K562 treated with DMSO at 1 percent for 12 hours (cell line): Measurements from ENCODE around the gene C3orf18. TPM values are rescaled to one million over a fixed set of nuclear protein-coding genes. Genes with fewer than 3 reads are reported as not detected.

Experiments
- total RNA-seq: library from RNA; unstranded; fragments of 300-600 nt; gene quantifications from 2 replicates; pipeline ENCODE4 v1.2.3, GENCODE V29; 2022; ENCODE audit not compliant: insufficient read depth

The C3orf18 gene
- total RNA-seq, result 2.4 and 3.0 TPM in 2 replicates

GRCh38 chr3:50567386-50568167, at the start of gene C3orf18:
C3orf18 (minus strand) TSS chr3:50567747; CDS start chr3:50565699, 2,048 bp downstream.

GRCh38 chr3:50611464-50612233, 44.1 kb upstream of the C3orf18 start, which contains the start of gene CISH:
CISH (minus strand) TSS chr3:50611774; CDS start chr3:50611650, 124 bp downstream.

GRCh38 chr3:50568947-50569749, 1.6 kb upstream of the C3orf18 start, which contains the start of gene HEMK1:
HEMK1 (plus strand) TSS chr3:50569522; CDS start chr3:50571105, 1,583 bp downstream.

Other genes starting within 250 kb of the C3orf18 start
- 13.7 and 15.2 TPM in 2 replicates for gene HYAL2, start 245.0 kb downstream of the C3orf18 start, total RNA-seq
- gene TUSC2, start 239.5 kb downstream of the C3orf18 start, total RNA-seq, result 37.5 and 40.3 TPM in 2 replicates
- gene RASSF1, start 226.9 kb downstream of the C3orf18 start, total RNA-seq, result 44.3 and 50.8 TPM in 2 replicates
- gene ZMYND10, start 222.0 kb downstream of the C3orf18 start, total RNA-seq, result 0.44 and 1.7 TPM in 2 replicates
- 22.0 and 25.3 TPM in 2 replicates for gene NPRL2, start 217.0 kb downstream of the C3orf18 start, total RNA-seq
- 11.0 and 11.3 TPM in 2 replicates for gene CYB561D2, start 216.9 kb downstream of the C3orf18 start, total RNA-seq
- 30.7 and 35.7 TPM in 2 replicates for gene TMEM115, start 208.2 kb downstream of the C3orf18 start, total RNA-seq
- 0.38 TPM in 1 of 2 replicates, not detected in the other for gene CACNA2D2, start 64.1 kb downstream of the C3orf18 start, total RNA-seq
- 12.7 and 13.1 TPM in 2 replicates for gene HEMK1, start 1.8 kb upstream of the C3orf18 start, total RNA-seq
- 108 and 162 TPM in 2 replicates for gene CISH, start 44.0 kb upstream of the C3orf18 start, total RNA-seq
- 29.8 and 38.0 TPM in 2 replicates for gene MAPKAPK3, start 49.4 kb upstream of the C3orf18 start, total RNA-seq
- gene DOCK3, start 107.2 kb upstream of the C3orf18 start, total RNA-seq, result 0.16 TPM in 1 of 2 replicates, not detected in the other